Measurements from ENCODE around the gene VGLL4.

The VGLL4 gene

GRCh38 chr3:11662392-11662990 lies 18.8 kb upstream of the VGLL4 start:
- Histone ChIP-seq H3K27ac (replicated peaks) (no peak overlapping the region), H3K27me3 (ENCODE audit: insufficient read depth, poor library complexity, severe bottlenecking) (no peaks in the 10 kb centered on the region), H3K4me3 (replicated peaks; ENCODE audit: insufficient read depth, low read length) (no peak overlapping the region)
- TF ChIP-seq SPI1 (IDR thresholded peaks at IDR 0.05; ENCODE audit: borderline replicate concordance, low read depth) (no peak), POLR2AphosphoS5 (IDR thresholded peaks at IDR 0.05; ENCODE audit: low read depth) (no peak), CTCF (IDR thresholded peaks at IDR 0.05; ENCODE audit: insufficient read depth, low read length) (no peak), GABPA (IDR thresholded peaks at IDR 0.05; ENCODE audit: low read depth) (no peak), REST (IDR thresholded peaks at IDR 0.05; ENCODE audit: insufficient replicate concordance, low read depth) (no peak)
- no peak for DNase-seq (ENCODE audit: low read depth in 1 of 2, low spot score in 1 of 2)

GRCh38 chr3:11661827-11662226 lies 18.1 kb upstream of the VGLL4 start:
- no peak overlapping the region for H3K4me3 ChIP-seq (replicated peaks; ENCODE audit: insufficient read depth, low read length)
- DNase-seq (ENCODE audit: low read depth in 1 of 2, low spot score in 1 of 2): peak; percentile 40 to 59
- H3K27ac ChIP-seq (replicated peaks): no peak overlapping the region
- no peaks in the 10 kb centered on the region for H3K27me3 ChIP-seq (ENCODE audit: insufficient read depth, poor library complexity, severe bottlenecking)
- TF ChIP-seq SPI1 (IDR thresholded peaks at IDR 0.05; ENCODE audit: borderline replicate concordance, low read depth) (peak; percentile 71), GABPA (IDR thresholded peaks at IDR 0.05; ENCODE audit: low read depth) (peak; percentile 70), CTCF (IDR thresholded peaks at IDR 0.05; ENCODE audit: insufficient read depth, low read length) (no peak)

GRCh38 chr3:11661052-11661656 lies 17.4 kb upstream of the VGLL4 start:
- Histone ChIP-seq H3K4me3 (replicated peaks; ENCODE audit: insufficient read depth, low read length) (no peak overlapping the region), H3K27ac (replicated peaks) (no peak overlapping the region), H3K27me3 (ENCODE audit: insufficient read depth, poor library complexity, severe bottlenecking) (no peaks in the 10 kb centered on the region)
- no peak for DNase-seq (ENCODE audit: low read depth in 1 of 2, low spot score in 1 of 2)
- no peak for TF ChIP-seq GABPA (IDR thresholded peaks at IDR 0.05; ENCODE audit: low read depth)
- no peak for TF ChIP-seq SPI1 (IDR thresholded peaks at IDR 0.05; ENCODE audit: borderline replicate concordance, low read depth)

GRCh38 chr3:11660242-11660641 lies 16.5 kb upstream of the VGLL4 start:
- Histone ChIP-seq H3K27ac (replicated peaks) (no peak overlapping the region), H3K27me3 (ENCODE audit: insufficient read depth, poor library complexity, severe bottlenecking) (no peaks in the 10 kb centered on the region), H3K4me3 (replicated peaks; ENCODE audit: insufficient read depth, low read length) (no peak overlapping the region)
- no peak for TF ChIP-seq REST (IDR thresholded peaks at IDR 0.05; ENCODE audit: insufficient replicate concordance, low read depth)
- TF ChIP-seq CTCF (IDR thresholded peaks at IDR 0.05; ENCODE audit: insufficient read depth, low read length): no peak
- DNase-seq (ENCODE audit: low read depth in 1 of 2, low spot score in 1 of 2): no peak

Measured in HL-60 (cell line).